ENCODE measurements around the gene CREBBP.

The CREBBP gene

DNA sequence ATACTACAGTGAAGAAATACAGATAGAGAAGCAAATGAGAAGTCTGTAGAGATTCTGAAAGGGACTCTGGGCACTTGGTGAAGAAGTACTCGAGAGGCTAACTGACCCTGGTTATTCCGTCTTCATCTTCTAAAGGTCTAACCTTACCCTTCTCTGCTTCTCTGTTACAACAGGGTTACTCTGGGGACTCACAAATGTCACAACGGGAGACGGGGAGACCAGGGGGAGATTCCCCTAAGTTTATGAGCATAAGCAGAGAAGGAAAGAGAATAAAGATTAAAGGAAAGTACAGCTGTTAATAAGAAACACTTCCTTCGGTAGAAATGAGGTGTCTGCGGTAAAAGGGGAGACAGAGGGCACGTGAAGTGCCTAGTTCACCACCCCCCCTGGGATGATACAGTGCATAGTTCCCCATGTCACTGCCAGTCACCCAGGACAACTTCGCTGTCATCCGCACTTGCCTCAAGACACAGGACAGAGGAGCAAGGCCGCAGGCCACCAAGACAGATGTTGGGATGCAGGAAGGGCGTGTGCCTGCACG, 88.0 kb downstream of the CREBBP start:
- no peak for DNase-seq

- DNase-seq, result no peak
Observed at GRCh38 chr16:3791701-3792100, 88.8 kb downstream of the CREBBP start.

GRCh38 chr16:3789375-3790099, 91.0 kb downstream of the CREBBP start:
- no peak for DNase-seq

GRCh38 chr16:3788711-3789374, 91.7 kb downstream of the CREBBP start:
- DNase-seq, result no peak

GRCh38 chr16:3787924-3788661, 92.4 kb downstream of the CREBBP start:
- no peak for DNase-seq

GRCh38 chr16:3785413-3785812, 95.1 kb downstream of the CREBBP start:
- DNase-seq, result no peak

GRCh38 chr16:3783516-3783915, 97.0 kb downstream of the CREBBP start:
- no peak for DNase-seq

- DNase-seq, result no peak
Observed at GRCh38 chr16:3782566-3782965, 97.9 kb downstream of the CREBBP start.

- no peak for DNase-seq
Observed at GRCh38 chr16:3781421-3781820, 99.1 kb downstream of the CREBBP start.

DNA sequence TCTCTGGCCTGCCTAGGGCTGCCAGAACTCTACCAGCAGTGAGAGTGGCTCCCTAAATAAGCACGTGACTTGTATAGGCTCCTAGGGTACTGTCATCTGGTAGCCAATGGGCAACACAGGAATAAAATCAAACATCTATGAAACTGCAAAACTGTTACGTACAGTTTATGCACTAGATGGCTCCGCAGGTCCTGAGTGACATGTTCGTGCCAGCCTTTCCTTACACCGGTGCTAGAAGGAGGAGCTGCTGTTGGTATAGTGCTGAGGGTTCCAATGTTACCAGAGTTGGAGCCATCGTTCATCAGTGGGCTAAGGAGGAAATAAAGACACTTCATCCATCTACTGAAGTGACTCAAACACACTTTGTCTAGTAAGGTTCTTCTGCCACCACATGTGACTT, 99.9 kb downstream of the CREBBP start:
- no peak for DNase-seq

- DNase-seq, result no peak
Observed at GRCh38 chr16:3776316-3776715, 104.2 kb downstream of the CREBBP start.

DNA sequence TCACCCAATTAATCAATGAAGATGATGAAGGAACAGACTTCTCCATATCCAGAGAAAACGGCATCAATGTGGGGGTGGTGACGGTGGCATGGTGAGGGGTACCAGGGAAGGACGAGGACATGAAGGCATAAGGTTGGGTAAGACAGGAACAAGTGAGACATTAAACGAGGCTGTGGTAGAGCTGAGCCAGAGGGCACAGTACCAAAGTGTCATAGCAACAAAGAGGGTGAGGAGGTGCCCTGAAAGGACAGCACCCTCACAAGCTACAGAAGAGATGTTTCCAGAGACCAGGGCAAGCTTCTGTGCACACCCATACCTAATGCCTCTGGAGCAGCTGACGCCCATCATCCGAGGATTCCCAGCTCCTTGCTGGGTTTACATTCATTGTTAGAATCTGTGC, 105.7 kb downstream of the CREBBP start:
- no peak for DNase-seq

DNA sequence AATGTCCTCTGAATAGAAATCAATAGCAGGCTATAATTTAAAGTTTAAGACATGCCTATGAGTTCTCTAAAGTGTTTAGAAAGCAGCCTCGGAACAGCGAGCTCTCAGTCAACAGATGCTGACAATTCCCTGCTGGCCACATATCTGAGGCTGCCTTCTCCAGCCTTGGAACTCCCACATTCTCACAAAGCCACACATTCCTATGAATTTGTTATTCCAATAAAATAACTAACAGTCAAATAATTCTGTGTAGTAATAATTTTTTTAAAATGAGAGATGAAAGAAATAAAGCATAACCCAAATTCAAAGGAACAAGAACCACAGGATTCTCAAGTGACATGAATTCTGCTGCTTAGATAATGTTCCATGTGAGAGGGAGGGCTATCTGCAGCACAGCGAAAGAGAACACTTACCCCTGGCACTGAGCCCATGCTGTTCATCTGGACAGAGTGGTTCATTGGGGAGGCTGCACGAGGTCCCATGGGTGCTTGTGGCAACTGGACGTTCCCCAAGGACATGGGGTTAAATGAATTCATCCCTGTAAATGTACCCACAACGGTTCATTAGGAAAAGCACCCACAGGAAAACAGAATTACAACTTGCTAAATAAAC, 106.3 kb downstream of the CREBBP start:
- DNase-seq, result no peak

- DNase-seq, result no peak
Observed at GRCh38 chr16:3773663-3774062, 106.8 kb downstream of the CREBBP start.

- no peak for DNase-seq
Observed at GRCh38 chr16:3771513-3771912, 109.0 kb downstream of the CREBBP start.

- DNase-seq, result no peak
Observed at GRCh38 chr16:3770530-3770929, 110.0 kb downstream of the CREBBP start.

DNA sequence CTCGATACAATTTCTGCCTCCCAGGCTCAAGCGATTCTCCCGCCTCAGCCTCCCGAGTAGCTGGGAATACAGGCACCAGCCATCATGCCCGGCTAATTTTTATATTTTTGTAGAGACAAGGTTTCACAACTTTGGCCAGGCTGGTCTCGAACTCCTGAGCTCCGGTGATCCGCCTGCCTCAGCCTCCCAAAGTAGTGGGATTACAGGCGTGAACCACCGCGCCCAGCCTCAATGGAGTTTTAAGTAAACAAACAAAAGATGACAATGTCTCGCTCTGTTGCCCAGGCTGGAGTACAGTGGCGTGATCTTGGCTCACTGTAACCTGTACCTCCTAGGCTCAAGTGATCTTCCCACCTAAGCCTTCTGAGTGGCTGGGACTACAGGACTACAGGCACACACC, 110.6 kb downstream of the CREBBP start:
- no peak for DNase-seq

- DNase-seq, result no peak
Observed at GRCh38 chr16:3769013-3769412, 111.5 kb downstream of the CREBBP start.

DNA sequence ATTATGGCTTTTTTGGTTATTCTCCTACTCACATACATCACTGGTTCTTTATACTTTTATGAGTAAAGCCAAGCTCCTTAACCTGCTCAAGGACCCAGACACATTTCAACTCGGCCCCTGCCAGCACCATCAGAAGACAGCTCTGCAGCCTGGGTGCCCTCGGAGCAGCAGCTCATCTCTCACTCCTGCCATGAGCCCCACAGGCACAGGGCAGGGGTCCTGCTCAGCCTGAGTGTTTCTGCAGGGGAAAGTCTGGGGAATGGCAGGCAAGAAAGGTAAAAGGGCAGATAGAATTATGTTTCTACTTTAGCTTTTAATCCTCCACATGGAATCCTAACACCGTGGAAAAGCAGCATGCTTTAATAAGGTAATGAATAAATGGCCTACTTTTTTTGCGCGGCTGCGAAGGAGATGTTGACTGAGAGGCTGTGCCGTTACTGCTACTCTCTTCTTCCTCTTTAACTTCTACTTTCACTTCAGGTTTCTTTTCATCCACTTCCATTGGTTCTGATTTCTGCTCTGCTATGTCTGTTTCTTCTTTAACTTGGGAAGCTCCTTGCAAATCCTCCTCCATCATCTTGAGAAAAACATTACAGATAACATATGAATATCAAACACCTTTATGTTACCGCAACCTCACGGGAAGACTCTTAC, 113.1 kb downstream of the CREBBP start:
- DNase-seq, result no peak

GRCh38 chr16:3766177-3766576, 114.3 kb downstream of the CREBBP start:
- no peak for DNase-seq

- no peak for DNase-seq
Observed at GRCh38 chr16:3764409-3764808, 116.1 kb downstream of the CREBBP start.

DNA sequence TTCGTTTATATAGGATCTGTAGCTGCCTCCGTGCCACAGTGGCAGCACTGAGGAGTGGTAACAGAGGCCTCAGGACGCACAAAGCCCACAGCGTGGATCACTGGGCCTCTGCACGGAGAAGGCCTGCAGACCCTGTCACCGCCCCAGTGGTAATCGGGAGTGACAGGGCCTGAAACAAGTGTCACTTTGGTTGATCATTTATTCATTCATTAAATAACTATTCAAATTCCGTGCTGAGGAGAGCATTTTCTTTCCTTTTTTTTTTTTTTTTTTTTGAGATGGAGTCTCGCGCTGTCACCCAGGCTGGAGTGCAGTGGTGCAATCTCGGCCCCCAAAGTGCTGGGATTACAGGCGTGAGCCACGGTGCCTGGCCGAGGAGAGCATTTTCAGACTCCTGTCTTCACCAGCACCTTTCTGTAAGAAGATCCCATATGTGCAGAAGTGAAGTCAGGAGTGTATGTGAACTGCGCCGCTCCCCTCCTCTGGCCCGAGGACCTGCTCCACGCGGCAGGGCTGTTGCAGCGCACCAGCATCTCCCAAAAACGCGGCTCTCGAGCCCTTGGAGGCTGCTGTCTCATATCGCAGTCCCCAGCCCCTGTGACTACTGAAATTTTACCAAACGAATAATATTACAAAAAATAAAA, 118.3 kb downstream of the CREBBP start:
- no peak for DNase-seq
